Measurements from ENCODE around the gene MARK1.

DNA sequence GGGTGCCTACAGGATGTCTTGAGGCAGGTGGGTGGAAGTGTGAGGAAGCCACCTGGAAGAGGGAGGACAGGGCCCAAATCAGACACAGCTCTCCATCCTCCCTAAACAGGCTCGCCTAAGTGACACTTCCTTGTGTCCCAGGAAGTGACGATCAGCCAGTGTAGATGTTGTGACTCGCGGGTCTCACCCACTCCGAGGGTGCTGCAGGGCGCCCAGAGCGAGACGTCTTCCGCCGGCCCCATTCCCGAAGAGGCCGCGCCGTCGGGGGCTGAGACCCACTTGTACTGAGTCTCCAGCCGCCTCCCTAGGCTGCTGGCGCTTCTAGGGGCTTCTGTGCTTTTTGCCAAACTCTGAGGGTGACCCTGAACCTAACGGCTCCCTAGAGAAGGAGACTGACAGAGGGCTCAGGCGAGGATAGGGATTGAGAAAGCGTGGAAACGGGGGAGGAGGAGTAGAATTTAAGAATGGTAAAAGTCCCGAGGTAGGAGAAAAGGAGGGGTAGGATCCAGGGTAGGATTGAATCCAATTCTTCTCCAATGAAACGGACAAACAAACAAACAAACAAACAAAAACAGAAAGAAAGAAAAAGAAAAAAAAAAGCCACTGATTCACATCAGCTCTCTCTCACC, 543 bp upstream of the MARK1 start:
- TF ChIP-seq, protein P1, sequence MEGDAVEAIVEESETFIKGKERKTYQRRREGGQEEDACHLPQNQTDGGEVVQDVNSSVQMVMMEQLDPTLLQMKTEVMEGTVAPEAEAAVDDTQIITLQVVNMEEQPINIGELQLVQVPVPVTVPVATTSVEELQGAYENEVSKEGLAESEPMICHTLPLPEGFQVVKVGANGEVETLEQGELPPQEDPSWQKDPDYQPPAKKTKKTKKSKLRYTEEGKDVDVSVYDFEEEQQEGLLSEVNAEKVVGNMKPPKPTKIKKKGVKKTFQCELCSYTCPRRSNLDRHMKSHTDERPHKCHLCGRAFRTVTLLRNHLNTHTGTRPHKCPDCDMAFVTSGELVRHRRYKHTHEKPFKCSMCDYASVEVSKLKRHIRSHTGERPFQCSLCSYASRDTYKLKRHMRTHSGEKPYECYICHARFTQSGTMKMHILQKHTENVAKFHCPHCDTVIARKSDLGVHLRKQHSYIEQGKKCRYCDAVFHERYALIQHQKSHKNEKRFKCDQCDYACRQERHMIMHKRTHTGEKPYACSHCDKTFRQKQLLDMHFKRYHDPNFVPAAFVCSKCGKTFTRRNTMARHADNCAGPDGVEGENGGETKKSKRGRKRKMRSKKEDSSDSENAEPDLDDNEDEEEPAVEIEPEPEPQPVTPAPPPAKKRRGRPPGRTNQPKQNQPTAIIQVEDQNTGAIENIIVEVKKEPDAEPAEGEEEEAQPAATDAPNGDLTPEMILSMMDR (IDR thresholded peaks at IDR 0.05 in 2 of 3, conservative IDR thresholded peaks at IDR 0.05 in 1 of 3; ENCODE audit: insufficient read depth in 2 of 3, low read depth in 1 of 3, low read length in 3 of 3) = no peak
- TF ChIP-seq MAZ (CRISPR knock-in tag; conservative IDR thresholded peaks at IDR 0.05 in 1 of 2, IDR thresholded peaks at IDR 0.05 in 1 of 2) = no peak
- TF ChIP-seq ZFX (CRISPR knock-in tag; IDR thresholded peaks at IDR 0.05) = no peak
- TF ChIP-seq CBX5 (IDR thresholded peaks at IDR 0.05; ENCODE audit: borderline replicate concordance, low read depth) = no peak
- no peak for TF ChIP-seq SIN3A (IDR thresholded peaks at IDR 0.05; ENCODE audit: borderline replicate concordance in 2 of 2, control insufficient read depth in 1 of 2, low read depth in 2 of 2, low read length in 2 of 2)
- no peak for TF ChIP-seq TAF1 (IDR thresholded peaks at IDR 0.05; ENCODE audit: control insufficient read depth, extremely low read depth, insufficient read depth, low read length, severe bottlenecking)
- TF ChIP-seq ATF7 (IDR thresholded peaks at IDR 0.05) = no peak
- TF ChIP-seq ZFP1 (CRISPR knock-in tag; IDR thresholded peaks at IDR 0.05) = no peak
- TF ChIP-seq, protein P2, sequence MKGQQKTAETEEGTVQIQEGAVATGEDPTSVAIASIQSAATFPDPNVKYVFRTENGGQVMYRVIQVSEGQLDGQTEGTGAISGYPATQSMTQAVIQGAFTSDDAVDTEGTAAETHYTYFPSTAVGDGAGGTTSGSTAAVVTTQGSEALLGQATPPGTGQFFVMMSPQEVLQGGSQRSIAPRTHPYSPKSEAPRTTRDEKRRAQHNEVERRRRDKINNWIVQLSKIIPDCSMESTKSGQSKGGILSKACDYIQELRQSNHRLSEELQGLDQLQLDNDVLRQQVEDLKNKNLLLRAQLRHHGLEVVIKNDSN (CRISPR knock-in tag; IDR thresholded peaks at IDR 0.05) = no peak
- TF ChIP-seq NCOA2 (IDR thresholded peaks at IDR 0.05; ENCODE audit: partially characterized antibody in 2 of 2) = no peak
- TF ChIP-seq JUND (IDR thresholded peaks at IDR 0.05; ENCODE audit: borderline replicate concordance, low read depth, low read length) = no peak
- no peak for TF ChIP-seq JUND (tag; IDR thresholded peaks at IDR 0.05; ENCODE audit: borderline replicate concordance, low read depth, low read length)
- no peak for TF ChIP-seq HCFC1 (IDR thresholded peaks at IDR 0.05; ENCODE audit: low read depth, low read length)
- TF ChIP-seq BHLHE40 (IDR thresholded peaks at IDR 0.05; ENCODE audit: low read length) = no peak

Data from K562 (cell line).